ENCODE results near the gene HS6ST1. TPM values are rescaled to one million over a fixed set of nuclear protein-coding genes. Genes with fewer than 3 reads are reported as not detected.

The HS6ST1 gene
- total RNA-seq, 1 donor = 15.1 TPM

GRCh38 chr2:128357506-128358370, 39.1 kb upstream of the HS6ST1 start:
- H3K4me3 ChIP-seq (ENCODE audit: low read length) = no peak overlapping the region
- H3K9me3 ChIP-seq (ENCODE audit: low read depth, low read length) = no peaks in the 10 kb centered on the region
- H3K27me3 ChIP-seq (ENCODE audit: insufficient read depth, low read length) = no peaks in the 10 kb centered on the region
- no peaks in the 10 kb centered on the region for H3K4me1 ChIP-seq (ENCODE audit: insufficient read depth, low read length)

- Histone ChIP-seq H3K4me1 (ENCODE audit: insufficient read depth, low read length) (no peaks in the 10 kb centered on the region), H3K27me3 (ENCODE audit: insufficient read depth, low read length) (no peaks in the 10 kb centered on the region), H3K4me3 (ENCODE audit: low read length) (no peak overlapping the region), H3K9me3 (ENCODE audit: low read depth, low read length) (no peaks in the 10 kb centered on the region)
These were observed 37.5 kb upstream of the HS6ST1 start for GRCh38 chr2:128356127-128356526.

- H3K27me3 ChIP-seq (ENCODE audit: insufficient read depth, low read length) = no peaks in the 10 kb centered on the region
- no peaks in the 10 kb centered on the region for H3K9me3 ChIP-seq (ENCODE audit: low read depth, low read length)
- H3K4me1 ChIP-seq (ENCODE audit: insufficient read depth, low read length) = no peaks in the 10 kb centered on the region
- H3K4me3 ChIP-seq (ENCODE audit: low read length) = no peak overlapping the region
These were observed 36.2 kb upstream of the HS6ST1 start for GRCh38 chr2:128354726-128355470.

- H3K4me1 ChIP-seq (ENCODE audit: insufficient read depth, low read length) = no peaks in the 10 kb centered on the region
- no peaks in the 10 kb centered on the region for H3K9me3 ChIP-seq (ENCODE audit: low read depth, low read length)
- H3K4me3 ChIP-seq (ENCODE audit: low read length) = no peak overlapping the region
- H3K27me3 ChIP-seq (ENCODE audit: insufficient read depth, low read length) = no peaks in the 10 kb centered on the region
These were observed 35.5 kb upstream of the HS6ST1 start for GRCh38 chr2:128354161-128354560.

GRCh38 chr2:128350736-128351135, 32.1 kb upstream of the HS6ST1 start:
- Histone ChIP-seq H3K27me3 (ENCODE audit: insufficient read depth, low read length) (no peaks in the 10 kb centered on the region), H3K9me3 (ENCODE audit: low read depth, low read length) (no peaks in the 10 kb centered on the region), H3K4me1 (ENCODE audit: insufficient read depth, low read length) (no peaks in the 10 kb centered on the region), H3K4me3 (ENCODE audit: low read length) (no peak overlapping the region)

- Histone ChIP-seq H3K27me3 (ENCODE audit: insufficient read depth, low read length) (no peaks in the 10 kb centered on the region), H3K4me3 (ENCODE audit: low read length) (no peak overlapping the region), H3K9me3 (ENCODE audit: low read depth, low read length) (no peaks in the 10 kb centered on the region), H3K4me1 (ENCODE audit: insufficient read depth, low read length) (no peaks in the 10 kb centered on the region)
These were observed 30.0 kb upstream of the HS6ST1 start for GRCh38 chr2:128348701-128349100.

GRCh38 chr2:128347701-128348539, 29.3 kb upstream of the HS6ST1 start:
- H3K27me3 ChIP-seq (ENCODE audit: insufficient read depth, low read length) = no peaks in the 10 kb centered on the region
- H3K9me3 ChIP-seq (ENCODE audit: low read depth, low read length) = no peaks in the 10 kb centered on the region
- H3K4me3 ChIP-seq (ENCODE audit: low read length) = no peak overlapping the region
- H3K4me1 ChIP-seq (ENCODE audit: insufficient read depth, low read length) = no peaks in the 10 kb centered on the region

GRCh38 chr2:128347171-128347558, 28.5 kb upstream of the HS6ST1 start:
- Histone ChIP-seq H3K4me1 (ENCODE audit: insufficient read depth, low read length) (no peaks in the 10 kb centered on the region), H3K27me3 (ENCODE audit: insufficient read depth, low read length) (no peaks in the 10 kb centered on the region), H3K9me3 (ENCODE audit: low read depth, low read length) (no peaks in the 10 kb centered on the region), H3K4me3 (ENCODE audit: low read length) (no peak overlapping the region)

- Histone ChIP-seq H3K27me3 (ENCODE audit: insufficient read depth, low read length) (no peaks in the 10 kb centered on the region), H3K4me1 (ENCODE audit: insufficient read depth, low read length) (no peaks in the 10 kb centered on the region), H3K9me3 (ENCODE audit: low read depth, low read length) (no peaks in the 10 kb centered on the region), H3K4me3 (ENCODE audit: low read length) (no peak overlapping the region)
These were observed 27.9 kb upstream of the HS6ST1 start for GRCh38 chr2:128346291-128347170.

GRCh38 chr2:128345436-128346165, 26.9 kb upstream of the HS6ST1 start:
- no peaks in the 10 kb centered on the region for H3K27me3 ChIP-seq (ENCODE audit: insufficient read depth, low read length)
- H3K4me3 ChIP-seq (ENCODE audit: low read length) = no peak overlapping the region

GRCh38 chr2:128344101-128344500, 25.4 kb upstream of the HS6ST1 start:
- H3K9me3 ChIP-seq (ENCODE audit: low read depth, low read length) = no peaks in the 10 kb centered on the region
- no peaks in the 10 kb centered on the region for H3K27me3 ChIP-seq (ENCODE audit: insufficient read depth, low read length)
- H3K4me3 ChIP-seq (ENCODE audit: low read length) = no peak overlapping the region
- no peaks in the 10 kb centered on the region for H3K4me1 ChIP-seq (ENCODE audit: insufficient read depth, low read length)

More at GRCh38 chr2:128345436-128346165, 26.9 kb upstream of the HS6ST1 start:
- H3K4me1 ChIP-seq (ENCODE audit: insufficient read depth, low read length) = no peaks in the 10 kb centered on the region
- H3K9me3 ChIP-seq (ENCODE audit: low read depth, low read length) = no peaks in the 10 kb centered on the region

GRCh38 chr2:128343459-128343858, 24.8 kb upstream of the HS6ST1 start:
- no peaks in the 10 kb centered on the region for H3K27me3 ChIP-seq (ENCODE audit: insufficient read depth, low read length)
- H3K4me1 ChIP-seq (ENCODE audit: insufficient read depth, low read length) = no peaks in the 10 kb centered on the region
- H3K4me3 ChIP-seq (ENCODE audit: low read length) = no peak overlapping the region
- no peaks in the 10 kb centered on the region for H3K9me3 ChIP-seq (ENCODE audit: low read depth, low read length)

- Histone ChIP-seq H3K4me1 (ENCODE audit: insufficient read depth, low read length) (no peaks in the 10 kb centered on the region), H3K27me3 (ENCODE audit: insufficient read depth, low read length) (no peaks in the 10 kb centered on the region), H3K4me3 (ENCODE audit: low read length) (no peak overlapping the region), H3K9me3 (ENCODE audit: low read depth, low read length) (no peaks in the 10 kb centered on the region)
These were observed 23.9 kb upstream of the HS6ST1 start for GRCh38 chr2:128342550-128342949.

GRCh38 chr2:128341621-128342020, 23.0 kb upstream of the HS6ST1 start:
- Histone ChIP-seq H3K4me3 (ENCODE audit: low read length) (no peak overlapping the region), H3K27me3 (ENCODE audit: insufficient read depth, low read length) (no peaks in the 10 kb centered on the region), H3K9me3 (ENCODE audit: low read depth, low read length) (no peaks in the 10 kb centered on the region), H3K4me1 (ENCODE audit: insufficient read depth, low read length) (no peaks in the 10 kb centered on the region)

All from mononuclear cell (primary cell).